D721Med (cell line): ENCODE data around the gene SLC6A1.

Experiments used
- DNase-seq: peaks from one replicate; pipeline ENCODE4 v3.0.0; 2011; ENCODE audit warnings: low spot score; ENCODE audit not compliant: insufficient read length
- FAIRE-seq: peaks from 2 replicates; lab custom pipeline; 2011; peaks lifted over from hg19 to GRCh38; lab: Jason Lieb, UNC
- CTCF ChIP-seq: IDR thresholded peaks from 2 replicates; pipeline ENCODE4 v1.5.1; 2012; ENCODE audit warnings: mild to moderate bottlenecking, control low read depth; ENCODE audit not compliant: insufficient read depth; ENCODE audit errors: missing control alignments

The SLC6A1 gene

GRCh38 chr3:10982782-10983181 lies 9.8 kb upstream of the SLC6A1 start:
- no peak for FAIRE-seq
- no peak for DNase-seq
- no peak for TF ChIP-seq CTCF

- peak; percentile 64 for TF ChIP-seq CTCF
- no peak for FAIRE-seq
- peak; percentile 69 for DNase-seq
Measured at GRCh38 chr3:10983219-10983916, 9.2 kb upstream of the SLC6A1 start.

DNA sequence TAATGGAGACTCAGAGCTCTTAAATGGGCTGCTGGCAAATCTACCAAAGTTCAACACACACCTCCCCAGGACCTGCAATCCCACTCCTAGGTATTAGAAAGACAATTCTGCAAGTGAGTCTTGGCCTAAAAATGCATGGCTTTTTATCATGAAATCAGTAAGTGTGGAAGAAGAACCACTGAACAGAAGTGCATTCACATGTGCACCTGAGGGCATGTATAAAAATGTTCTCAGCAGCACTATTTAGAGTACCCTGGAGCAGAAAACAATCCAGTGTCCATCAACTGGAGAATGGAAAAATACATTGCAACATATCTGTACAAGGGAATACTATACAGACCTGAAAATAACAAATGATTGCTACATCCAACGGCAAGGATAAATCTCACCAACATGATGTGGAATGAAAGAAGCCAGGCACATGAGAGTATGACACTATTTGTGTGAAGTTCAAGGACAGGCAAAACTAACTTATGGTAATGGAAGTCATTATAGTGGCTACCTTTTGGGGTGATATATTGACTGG lies 8.1 kb upstream of the SLC6A1 start:
- FAIRE-seq, result no peak
- no peak for TF ChIP-seq CTCF
- DNase-seq, result no peak

GRCh38 chr3:10985181-10985580 lies 7.4 kb upstream of the SLC6A1 start:
- no peak for FAIRE-seq
- no peak for DNase-seq
- no peak for TF ChIP-seq CTCF

DNA sequence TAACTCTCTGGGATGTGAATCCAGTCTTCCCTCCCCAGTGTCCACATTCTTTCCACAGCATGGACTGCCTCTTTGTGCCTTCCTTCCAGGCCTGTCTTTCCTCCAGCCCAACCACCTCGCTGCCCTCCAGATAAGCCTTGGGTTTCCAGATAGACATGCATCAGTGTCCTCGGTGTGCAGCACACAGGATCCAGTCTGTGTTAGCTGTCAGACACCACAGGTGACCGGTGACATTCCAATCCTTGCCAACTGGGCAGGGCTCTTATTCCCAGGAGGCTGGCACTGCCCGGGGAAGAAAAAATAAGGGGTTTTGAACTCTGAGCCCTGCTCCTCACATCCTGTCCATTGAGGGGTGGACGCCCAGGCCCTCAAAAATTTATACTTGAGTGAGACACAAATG lies 6.0 kb upstream of the SLC6A1 start:
- no peak for FAIRE-seq
- no peak for TF ChIP-seq CTCF
- DNase-seq, result no peak

GRCh38 chr3:10988001-10988665 lies 4.4 kb upstream of the SLC6A1 start:
- TF ChIP-seq CTCF, result no peak
- no peak for FAIRE-seq

DNA sequence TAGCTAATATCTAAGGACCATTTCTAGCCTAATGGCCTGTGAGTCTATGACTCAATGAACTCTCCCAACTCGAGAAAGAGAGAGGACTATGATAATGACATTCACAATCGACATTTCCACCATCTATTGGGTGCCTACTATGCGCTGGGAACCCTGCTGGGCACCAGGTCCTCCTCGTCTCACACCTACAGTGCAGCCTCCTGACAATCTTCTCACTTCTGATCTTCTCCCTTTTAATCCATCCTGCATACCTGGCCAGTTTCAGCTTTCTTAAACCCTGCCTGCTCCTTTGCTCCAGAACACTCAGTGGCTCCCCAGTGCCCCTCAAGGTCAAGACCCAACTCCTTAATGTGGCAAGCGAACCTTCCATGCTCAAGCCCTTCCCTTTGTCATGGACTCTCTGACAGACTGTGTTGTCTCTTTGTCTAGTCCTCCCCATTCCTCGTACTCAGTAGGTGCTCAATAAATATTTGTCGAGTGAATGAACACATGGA lies 3.5 kb upstream of the SLC6A1 start:
- FAIRE-seq (no peak), DNase-seq (no peak)
- no peak for TF ChIP-seq CTCF

More at GRCh38 chr3:10988001-10988665, 4.4 kb upstream of the SLC6A1 start:
- no peak for DNase-seq
